Epithelial cell of proximal tubule (primary cell): ENCODE results near the gene ICA1L. TPM values are rescaled to one million over a fixed set of nuclear protein-coding genes. Genes with fewer than 3 reads are reported as not detected.

Experiments used
- DNase-seq: peaks from one replicate; pipeline ENCODE4 v3.0.0-alpha.2; 2011; ENCODE audit warnings: low read depth
- H3K4me3 ChIP-seq: 2 replicates; pipeline ENCODE4 v1.5.1; 2011; ENCODE audit warnings: low read depth, mild to moderate bottlenecking, low read length
- total RNA-seq: library from RNA; depleted of rRNA; stranded (reverse); fragments of >200 nt; gene quantifications from 2 replicates; pipeline ENCODE4 v1.2.3, GENCODE V29; 2015
- TF ChIP-seq, protein P1 (sequence below): conservative IDR thresholded peaks from 2 replicates; pipeline ENCODE4 v1.5.1; 2012; ENCODE audit warnings: low read depth, mild to moderate bottlenecking, low read length

The ICA1L gene
- total RNA-seq, 1 donor from 2014 or later, result 3.3 TPM

DNA sequence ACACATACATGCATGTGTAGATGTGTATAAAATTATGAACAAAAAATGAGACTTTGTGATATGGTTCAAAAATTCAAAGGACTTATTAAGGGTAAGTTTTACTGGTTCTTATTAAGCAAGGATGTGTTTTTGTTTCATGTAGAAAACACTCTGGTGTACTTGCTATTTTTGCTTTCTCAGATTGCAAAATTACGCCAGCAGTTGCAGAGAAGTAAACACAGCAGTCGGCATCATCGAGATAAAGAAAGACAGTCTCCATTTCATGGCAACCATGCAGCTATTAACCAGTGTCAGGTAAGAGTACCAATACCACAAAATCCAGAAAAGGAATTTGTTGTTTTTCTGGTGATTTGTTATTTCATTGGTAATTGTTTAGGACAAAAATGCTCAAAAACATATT, 145.5 kb downstream of the ICA1L start:
- no peak overlapping the region for H3K4me3 ChIP-seq
- no peak for DNase-seq
- TF ChIP-seq, protein P1, sequence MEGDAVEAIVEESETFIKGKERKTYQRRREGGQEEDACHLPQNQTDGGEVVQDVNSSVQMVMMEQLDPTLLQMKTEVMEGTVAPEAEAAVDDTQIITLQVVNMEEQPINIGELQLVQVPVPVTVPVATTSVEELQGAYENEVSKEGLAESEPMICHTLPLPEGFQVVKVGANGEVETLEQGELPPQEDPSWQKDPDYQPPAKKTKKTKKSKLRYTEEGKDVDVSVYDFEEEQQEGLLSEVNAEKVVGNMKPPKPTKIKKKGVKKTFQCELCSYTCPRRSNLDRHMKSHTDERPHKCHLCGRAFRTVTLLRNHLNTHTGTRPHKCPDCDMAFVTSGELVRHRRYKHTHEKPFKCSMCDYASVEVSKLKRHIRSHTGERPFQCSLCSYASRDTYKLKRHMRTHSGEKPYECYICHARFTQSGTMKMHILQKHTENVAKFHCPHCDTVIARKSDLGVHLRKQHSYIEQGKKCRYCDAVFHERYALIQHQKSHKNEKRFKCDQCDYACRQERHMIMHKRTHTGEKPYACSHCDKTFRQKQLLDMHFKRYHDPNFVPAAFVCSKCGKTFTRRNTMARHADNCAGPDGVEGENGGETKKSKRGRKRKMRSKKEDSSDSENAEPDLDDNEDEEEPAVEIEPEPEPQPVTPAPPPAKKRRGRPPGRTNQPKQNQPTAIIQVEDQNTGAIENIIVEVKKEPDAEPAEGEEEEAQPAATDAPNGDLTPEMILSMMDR, result no peak

DNA sequence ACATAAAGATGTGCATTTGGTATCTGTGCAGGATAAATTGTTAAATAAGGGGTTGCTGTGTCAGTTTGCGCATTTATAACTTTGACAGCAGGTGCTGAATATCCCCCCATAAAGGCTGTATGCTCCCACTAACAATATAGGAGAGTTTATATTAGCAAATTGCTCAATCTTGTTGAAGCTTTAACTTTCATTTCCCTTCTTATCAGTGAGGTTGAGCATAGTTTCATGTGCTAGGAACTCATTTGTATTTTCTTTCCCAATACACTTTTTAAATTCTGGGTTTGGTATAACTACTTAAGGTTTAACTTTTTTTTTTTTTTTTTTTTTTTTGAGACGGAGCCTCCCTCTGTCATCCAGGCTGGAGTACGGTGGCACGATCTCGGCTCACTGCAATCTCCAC, 147.8 kb downstream of the ICA1L start:
- no peak overlapping the region for H3K4me3 ChIP-seq
- no peak for DNase-seq
- TF ChIP-seq, protein P1, result no peak

Other genes starting within 250 kb of the ICA1L start
- gene FAM117B, start 236.8 kb downstream of the ICA1L start, total RNA-seq, result 3.8 and 7.1 TPM in 2 replicates
- 17.8 and 52.9 TPM in 2 replicates for gene WDR12, start 39.9 kb upstream of the ICA1L start, total RNA-seq
- gene CARF, start 40.5 kb upstream of the ICA1L start, total RNA-seq, result 1.5 and 5.5 TPM in 2 replicates
- 8.8 and 11.5 TPM in 2 replicates for gene NBEAL1, start 143.1 kb upstream of the ICA1L start, total RNA-seq